Jurkat, Clone E6-1 (cell line): ENCODE measurements around the gene BCL7A.

Source experiments
- DNase-seq: peaks from one replicate; pipeline ENCODE4 v3.0.0-alpha.2; 2011; ENCODE audit warnings: low read depth, low spot score
- H3K4me3 ChIP-seq: 2 replicates; pipeline ENCODE4 v1.5.1; 2011; ENCODE audit warnings: mild to moderate bottlenecking, low read length, control low read depth, moderate library complexity

BCL7A gene

GRCh38 chr12:122064025-122064777 is 42.5 kb downstream of the BCL7A start:
- H3K4me3 ChIP-seq = peak overlapping the region; percentile 59
- DNase-seq = peak; percentile 96

GRCh38 chr12:122064780-122065588 is 43.3 kb downstream of the BCL7A start:
- peak; percentile 71 for DNase-seq
- H3K4me3 ChIP-seq = peak overlapping the region; percentile 59

- H3K4me3 ChIP-seq = peak overlapping the region; percentile 25
These were observed 45.9 kb downstream of the BCL7A start for GRCh38 chr12:122067548-122067947.

GRCh38 chr12:122067966-122068365 is 46.3 kb downstream of the BCL7A start:
- DNase-seq = peak; percentile 85
- H3K4me3 ChIP-seq = peak overlapping the region; percentile 25

More at GRCh38 chr12:122067548-122067947, 45.9 kb downstream of the BCL7A start:
- no peak for DNase-seq

GRCh38 chr12:122072031-122072970 is 50.6 kb downstream of the BCL7A start:
- H3K4me3 ChIP-seq = no peak overlapping the region
- no peak for DNase-seq

- no peak for DNase-seq
- no peak overlapping the region for H3K4me3 ChIP-seq
These were observed 52.1 kb downstream of the BCL7A start for GRCh38 chr12:122073815-122074214.

- DNase-seq = no peak
- H3K4me3 ChIP-seq = no peak overlapping the region
These were observed 55.2 kb downstream of the BCL7A start for GRCh38 chr12:122076743-122077495.

- DNase-seq = peak; percentile 83
These were observed 56.7 kb downstream of the BCL7A start, which contains the start of gene MLXIP for GRCh38 chr12:122078141-122079032. MLXIP (plus strand) TSS chr12:122078756; CDS start chr12:122078854, 98 bp downstream.

GRCh38 chr12:122079033-122079531 is 57.4 kb downstream of the BCL7A start:
- no peak for DNase-seq
- H3K4me3 ChIP-seq = peak overlapping the region; percentile 89

More at GRCh38 chr12:122078141-122079032, 56.7 kb downstream of the BCL7A start, which contains the start of gene MLXIP:
- H3K4me3 ChIP-seq = peak within 1 kb of the TSS; percentile 89

GRCh38 chr12:122079532-122080081 is 57.9 kb downstream of the BCL7A start:
- DNase-seq = no peak
- peak overlapping the region; percentile 89 for H3K4me3 ChIP-seq

GRCh38 chr12:122080149-122081082 is 58.7 kb downstream of the BCL7A start:
- H3K4me3 ChIP-seq = peak overlapping the region; percentile 89
- DNase-seq = no peak

GRCh38 chr12:122081083-122081696 is 59.5 kb downstream of the BCL7A start:
- peak overlapping the region; percentile 89 for H3K4me3 ChIP-seq
- DNase-seq = no peak

GRCh38 chr12:122081697-122082221 is 60.1 kb downstream of the BCL7A start:
- peak overlapping the region; percentile 89 for H3K4me3 ChIP-seq
- DNase-seq = peak; percentile 92

GRCh38 chr12:122082621-122083356 is 61.1 kb downstream of the BCL7A start:
- DNase-seq = peak; percentile 64
- peak overlapping the region; percentile 36 for H3K4me3 ChIP-seq
